GM10248 (cell line): Measurements from ENCODE around the gene KDM6B.

Experiments used
- CTCF ChIA-PET: fragments of 300-600 bp; sonication (Branson Sonifier 250); formaldehyde crosslinking; extraction: SDS; loops from one replicate; lab custom pipeline; 2021; ENCODE audit warnings: antibody characterized with exemption; lab: Yijun Ruan, JAX
- POLR2A ChIA-PET: fragments of 350-650 bp; sonication (Branson Sonifier 250); formaldehyde crosslinking; extraction: SDS; loops from one replicate; lab custom pipeline; 2020; ENCODE audit warnings: antibody characterized with exemption; lab: Yijun Ruan, JAX
- DNase-seq: peaks from one replicate; pipeline ENCODE4 v3.0.0; 2012; ENCODE audit errors: extremely low spot score
- CTCF ChIP-seq: IDR thresholded peaks from 2 replicates; pipeline ENCODE4 v1.5.1; 2012; ENCODE audit warnings: mild to moderate bottlenecking, low read depth; ENCODE audit errors: extremely low read depth, missing control alignments, control extremely low read depth

The KDM6B gene

DNA sequence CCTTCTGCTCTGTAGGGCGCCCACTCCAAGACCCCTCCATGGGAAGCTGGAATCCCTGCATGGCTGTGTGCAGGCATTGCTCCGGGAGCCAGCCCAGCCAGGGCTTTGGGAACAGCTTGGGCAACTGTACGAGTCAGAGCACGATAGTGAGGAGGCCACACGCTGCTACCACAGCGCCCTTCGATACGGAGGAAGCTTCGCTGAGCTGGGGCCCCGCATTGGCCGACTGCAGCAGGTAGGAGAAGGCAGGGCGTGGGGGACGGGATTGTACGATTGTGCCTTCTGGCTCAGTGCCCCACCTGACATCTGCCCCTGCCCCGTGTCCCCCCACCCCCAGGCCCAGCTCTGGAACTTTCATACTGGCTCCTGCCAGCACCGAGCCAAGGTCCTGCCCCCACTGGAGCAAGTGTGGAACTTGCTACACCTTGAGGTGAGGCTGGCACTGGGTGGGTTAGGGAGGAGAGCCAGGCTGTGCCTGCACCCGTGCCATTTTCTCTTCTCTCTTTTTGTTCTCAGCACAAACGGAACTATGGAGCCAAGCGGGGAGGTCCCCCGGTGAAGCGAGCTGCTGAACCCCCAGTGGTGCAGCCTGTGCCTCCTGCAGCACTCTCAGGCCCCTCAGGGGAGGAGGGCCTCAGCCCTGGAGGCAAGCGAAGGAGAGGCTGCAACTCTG lies 12.2 kb downstream of the KDM6B start:
- CTCF ChIA-PET = interaction anchor here (1.5 to 2.1 kb wide), 3 partner anchors 11 to 25 kb away, joined by 3 to 19 read pairs (median 4); partner anchors contain the start of gene KDM6B
- POLR2A ChIA-PET = interaction anchor here (1.3 kb wide), 1 partner anchor 11 kb away, joined by 3 read pairs; the partner anchor contains the start of gene NAA38
- no peak for TF ChIP-seq CTCF
- DNase-seq = no peak

DNA sequence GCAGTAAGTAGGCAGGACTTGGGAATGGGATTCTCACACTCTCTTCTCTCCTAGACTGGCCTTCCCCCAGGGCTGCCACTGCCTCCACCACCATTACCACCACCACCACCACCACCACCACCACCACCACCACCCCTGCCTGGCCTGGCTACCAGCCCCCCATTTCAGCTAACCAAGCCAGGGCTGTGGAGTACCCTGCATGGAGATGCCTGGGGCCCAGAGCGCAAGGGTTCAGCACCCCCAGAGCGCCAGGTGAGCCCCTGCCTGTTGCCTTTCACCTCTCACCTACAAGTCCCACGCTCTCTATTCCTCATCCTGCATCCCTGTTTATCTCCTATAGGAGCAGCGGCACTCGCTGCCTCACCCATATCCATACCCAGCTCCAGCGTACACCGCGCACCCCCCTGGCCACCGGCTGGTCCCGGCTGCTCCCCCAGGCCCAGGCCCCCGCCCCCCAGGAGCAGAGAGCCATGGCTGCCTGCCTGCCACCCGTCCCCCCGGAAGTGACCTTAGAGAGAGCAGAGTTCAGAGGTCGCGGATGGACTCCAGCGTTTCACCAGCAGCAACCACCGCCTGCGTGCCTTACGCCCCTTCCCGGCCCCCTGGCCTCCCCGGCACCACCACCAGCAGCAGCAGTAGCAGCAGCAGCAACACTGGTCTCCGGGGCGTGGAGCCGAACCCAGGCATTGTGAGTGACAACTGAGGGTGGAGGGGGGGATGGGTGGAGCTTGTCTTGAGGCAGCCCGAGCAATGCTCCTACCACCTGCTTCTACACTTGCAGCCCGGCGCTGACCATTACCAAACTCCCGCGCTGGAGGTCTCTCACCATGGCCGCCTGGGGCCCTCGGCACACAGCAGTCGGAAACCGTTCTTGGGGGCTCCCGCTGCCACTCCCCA lies 13.0 kb downstream of the KDM6B start:
- DNase-seq = no peak
- POLR2A ChIA-PET = interaction anchor here (0.9 to 1.3 kb wide), 2 partner anchors 10 kb away, joined by 3 to 4 read pairs; partner anchors contain the start of gene NAA38
- CTCF ChIA-PET = interaction anchor here (1.0 to 1.5 kb wide), 2 partner anchors 10 to 12 kb away, joined by 3 read pairs; partner anchors contain the start of gene NAA38

GRCh38 chr17:7848131-7848579 lies 14.1 kb downstream of the KDM6B start:
- DNase-seq = no peak
- CTCF ChIA-PET = interaction anchor here (1.0 kb wide), 1 partner anchor 9 kb away, joined by 3 read pairs; the partner anchor contains the start of gene NAA38
- no peak for TF ChIP-seq CTCF
- POLR2A ChIA-PET = interaction anchor here (0.9 kb wide), 1 partner anchor 9 kb away, joined by 4 read pairs; the partner anchor contains the start of gene NAA38

More for the DNA sequence above, 13.0 kb downstream of the KDM6B start:
- TF ChIP-seq CTCF = no peak

DNA sequence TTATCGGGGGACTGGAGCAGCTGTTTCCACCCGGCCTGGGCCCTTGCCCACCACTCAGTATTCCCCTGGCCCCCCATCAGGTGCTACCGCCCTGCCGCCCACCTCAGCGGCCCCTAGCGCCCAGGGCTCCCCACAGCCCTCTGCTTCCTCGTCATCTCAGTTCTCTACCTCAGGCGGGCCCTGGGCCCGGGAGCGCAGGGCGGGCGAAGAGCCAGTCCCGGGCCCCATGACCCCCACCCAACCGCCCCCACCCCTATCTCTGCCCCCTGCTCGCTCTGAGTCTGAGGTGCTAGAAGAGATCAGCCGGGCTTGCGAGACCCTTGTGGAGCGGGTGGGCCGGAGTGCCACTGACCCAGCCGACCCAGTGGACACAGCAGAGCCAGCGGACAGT lies 14.7 kb downstream of the KDM6B start:
- POLR2A ChIA-PET = no interaction called here
- TF ChIP-seq CTCF = no peak
- DNase-seq = no peak
- CTCF ChIA-PET = no interaction called here

- POLR2A ChIA-PET = no interaction called here
- DNase-seq = no peak
- CTCF ChIA-PET = interaction anchor here (2.6 to 3.7 kb wide), 3 partner anchors 9 to 24 kb away, joined by 9 to 29 read pairs (median 9); partner anchors contain the start of gene KDM6B
- TF ChIP-seq CTCF = no peak
Measured at GRCh38 chr17:7849130-7849750, 15.2 kb downstream of the KDM6B start.
